Limb (tissue), 2 donors: ENCODE measurements around the gene RIBC2.

Experiments used
- DNase-seq, 2 donors: peaks; one replicate each; pipeline ENCODE4 v3.0.0-alpha.2; 2016; ENCODE audit errors: extremely low spot score in 2 of 2

The RIBC2 gene

DNA sequence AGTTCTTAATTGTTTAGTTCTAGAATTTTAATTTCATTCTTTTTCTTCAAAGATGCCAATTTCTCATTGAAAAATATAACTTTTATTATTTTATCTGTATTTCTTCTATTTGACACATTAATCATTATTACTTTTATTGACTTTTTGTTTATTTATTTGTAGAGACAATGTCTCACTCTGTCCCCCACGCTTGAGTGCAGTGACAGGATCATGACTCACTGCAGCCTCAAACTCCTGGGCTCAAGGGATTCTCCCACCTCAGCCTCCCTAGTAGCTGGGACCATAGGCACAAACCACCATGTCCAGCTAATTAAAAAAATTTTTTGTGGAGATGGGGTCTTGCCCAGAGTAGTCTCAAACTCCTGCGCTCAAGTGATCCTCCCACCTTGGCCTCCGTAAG is 58.9 kb downstream of the RIBC2 start:
- DNase-seq: no peak

DNA sequence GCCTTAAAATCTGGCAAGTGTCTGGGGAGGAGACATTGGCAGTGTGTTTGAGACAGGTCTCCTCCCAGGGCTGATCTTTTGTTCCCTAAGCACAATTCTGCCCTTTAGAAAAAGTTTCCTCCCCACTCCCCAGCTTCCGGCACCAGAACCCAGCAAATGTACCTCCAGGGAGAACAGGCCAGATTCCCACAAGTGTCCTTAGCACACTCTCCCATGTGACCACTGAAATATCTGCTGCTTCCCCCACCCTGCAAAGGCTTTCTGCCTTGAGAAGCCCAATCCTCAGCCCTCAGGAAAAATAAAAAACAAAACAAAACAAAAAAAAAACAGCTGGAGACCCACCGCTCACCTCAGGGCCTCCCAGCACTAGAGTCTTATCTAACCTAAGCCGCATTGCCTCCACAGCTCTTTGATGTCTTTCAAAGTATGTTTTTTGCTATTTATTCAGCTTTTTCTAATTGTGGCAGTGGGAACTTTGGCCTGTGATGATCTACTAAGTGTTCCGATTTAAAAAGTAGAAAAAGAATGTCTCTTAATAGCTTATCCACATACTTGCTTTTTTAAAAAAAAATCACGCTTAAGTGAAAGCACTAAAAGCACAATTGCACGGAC is 60.2 kb downstream of the RIBC2 start:
- no peak for DNase-seq

- DNase-seq: peak in 1 of 2 donors; percentile 71
Observed at GRCh38 chr22:45475063-45475747, 61.7 kb downstream of the RIBC2 start.

DNA sequence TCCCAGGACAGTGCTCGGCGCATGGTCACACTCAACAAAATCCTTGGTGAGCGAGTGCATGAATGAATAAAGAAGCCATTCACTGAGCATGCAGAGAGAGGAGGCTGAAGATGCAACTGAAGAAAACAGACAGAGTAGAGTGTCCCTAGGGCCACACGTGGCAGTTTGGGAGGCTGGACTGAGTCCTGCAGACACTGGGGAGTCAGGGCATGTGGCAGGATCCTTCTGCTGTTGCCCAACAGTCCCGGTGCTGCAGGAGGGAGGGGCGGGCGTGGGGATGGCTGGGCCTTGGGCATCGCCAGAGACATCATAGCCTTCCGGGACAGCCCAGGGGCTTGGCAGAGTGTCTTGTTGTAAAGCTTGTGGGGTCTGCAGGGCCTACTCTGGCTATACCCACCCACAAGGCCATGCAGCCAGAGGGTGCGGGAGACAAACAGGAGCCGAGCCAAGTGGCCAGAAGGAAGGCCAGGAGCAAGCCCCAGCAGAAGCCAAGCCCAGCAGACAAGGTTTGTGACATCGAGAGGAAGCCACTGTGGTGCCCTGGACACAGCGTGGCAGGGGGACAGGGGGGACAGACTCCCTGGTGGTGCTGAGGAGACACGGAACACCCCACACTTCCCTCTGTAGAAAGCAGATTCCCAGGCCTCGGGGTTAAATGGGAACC is 62.5 kb downstream of the RIBC2 start:
- DNase-seq: no peak

- DNase-seq: no peak
Observed at GRCh38 chr22:45476814-45477213, 63.3 kb downstream of the RIBC2 start.

- DNase-seq: no peak
Observed at GRCh38 chr22:45477366-45478107, 64.0 kb downstream of the RIBC2 start.

GRCh38 chr22:45478108-45478771 is 64.7 kb downstream of the RIBC2 start:
- DNase-seq: peak in 1 of 2 donors; percentile 75

- no peak for DNase-seq
Observed at GRCh38 chr22:45480717-45481116, 67.2 kb downstream of the RIBC2 start.

DNA sequence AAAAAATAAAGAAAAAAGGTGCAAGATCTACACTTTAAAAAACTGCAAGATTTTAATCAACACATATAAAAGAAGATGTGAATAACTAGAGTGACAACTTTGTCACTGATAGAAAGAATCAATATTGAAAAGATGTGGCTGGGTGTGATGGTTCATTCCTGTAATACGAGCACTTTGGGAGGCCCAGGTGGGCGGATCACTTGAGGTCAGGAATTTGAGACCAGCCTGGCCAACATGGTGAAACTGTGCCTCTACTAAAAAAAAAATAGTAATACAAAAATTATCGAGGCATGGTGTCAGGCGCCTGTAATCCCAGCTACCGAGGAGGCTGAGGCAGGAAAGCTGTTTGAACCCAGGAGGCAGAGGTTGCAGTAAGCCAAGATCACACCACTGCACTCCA is 68.2 kb downstream of the RIBC2 start:
- DNase-seq: no peak
